Measurements from ENCODE around the gene F8A3.

Gene F8A3

GRCh38 chrX:155441097-155441496 is 17.3 kb downstream of the F8A3 start:
- TF ChIP-seq TOX (CRISPR knock-in tag; IDR thresholded peaks at IDR 0.05; ENCODE audit: borderline replicate concordance) (no peak), ESRRG (CRISPR knock-in tag; IDR thresholded peaks at IDR 0.05) (no peak), ZFP30 (CRISPR knock-in tag; IDR thresholded peaks at IDR 0.05) (no peak), ZNF70 (CRISPR knock-in tag; IDR thresholded peaks at IDR 0.05) (no peak), SNAI2 (CRISPR knock-in tag; IDR thresholded peaks at IDR 0.05) (no peak), ISL1 (CRISPR knock-in tag; IDR thresholded peaks at IDR 0.05) (no peak), PPARA (CRISPR knock-in tag; IDR thresholded peaks at IDR 0.05; ENCODE audit: borderline replicate concordance) (no peak)
- ATAC-seq, result no peak

- TF ChIP-seq BACH2 (CRISPR knock-in tag; IDR thresholded peaks at IDR 0.05; ENCODE audit: borderline replicate concordance) (no peak), PPARA (CRISPR knock-in tag; IDR thresholded peaks at IDR 0.05; ENCODE audit: borderline replicate concordance) (no peak), OSR1 (CRISPR knock-in tag; IDR thresholded peaks at IDR 0.05) (no peak)
- ATAC-seq, result no peak
These were observed 22.7 kb downstream of the F8A3 start for GRCh38 chrX:155435744-155436112.

- no peak for TF ChIP-seq ZNF565 (CRISPR knock-in tag; conservative IDR thresholded peaks at IDR 0.05; ENCODE audit: low read depth)
- TF ChIP-seq OSR1 (CRISPR knock-in tag; IDR thresholded peaks at IDR 0.05), result no peak
- TF ChIP-seq RARB (CRISPR knock-in tag; IDR thresholded peaks at IDR 0.05), result no peak
- no peak for TF ChIP-seq ESRRG (CRISPR knock-in tag; IDR thresholded peaks at IDR 0.05)
- no peak for TF ChIP-seq CREB5 (CRISPR knock-in tag; IDR thresholded peaks at IDR 0.05; ENCODE audit: low read depth)
- TF ChIP-seq PPARA (CRISPR knock-in tag; IDR thresholded peaks at IDR 0.05; ENCODE audit: borderline replicate concordance), result no peak
- no peak for TF ChIP-seq TSHZ2 (CRISPR knock-in tag; IDR thresholded peaks at IDR 0.05)
- no peak for TF ChIP-seq BACH2 (CRISPR knock-in tag; IDR thresholded peaks at IDR 0.05; ENCODE audit: borderline replicate concordance)
- TF ChIP-seq ZFP3 (CRISPR knock-in tag; IDR thresholded peaks at IDR 0.05), result no peak
- no peak for TF ChIP-seq CSDC2 (CRISPR knock-in tag; IDR thresholded peaks at IDR 0.05)
- no peak for TF ChIP-seq ZFP30 (CRISPR knock-in tag; IDR thresholded peaks at IDR 0.05)
- TF ChIP-seq PATZ1 (CRISPR knock-in tag; IDR thresholded peaks at IDR 0.05; ENCODE audit: borderline replicate concordance), result no peak
- TF ChIP-seq ZC3H10 (CRISPR knock-in tag; IDR thresholded peaks at IDR 0.05), result no peak
- TF ChIP-seq TOX (CRISPR knock-in tag; IDR thresholded peaks at IDR 0.05; ENCODE audit: borderline replicate concordance), result no peak
- no peak for TF ChIP-seq GLIS3 (CRISPR knock-in tag; IDR thresholded peaks at IDR 0.05)
- no peak for ATAC-seq
These were observed 23.3 kb downstream of the F8A3 start for GRCh38 chrX:155434906-155435743.

GRCh38 chrX:155417769-155418168 is 40.7 kb downstream of the F8A3 start:
- no peak for TF ChIP-seq ZFP3 (CRISPR knock-in tag; IDR thresholded peaks at IDR 0.05)
- TF ChIP-seq SNAI2 (CRISPR knock-in tag; IDR thresholded peaks at IDR 0.05), result no peak
- no peak for TF ChIP-seq CSRNP3 (CRISPR knock-in tag; IDR thresholded peaks at IDR 0.05)
- TF ChIP-seq TCF4 (CRISPR knock-in tag; IDR thresholded peaks at IDR 0.05; ENCODE audit: borderline replicate concordance), result no peak

More at GRCh38 chrX:155417769-155418168, 40.7 kb downstream of the F8A3 start:
- ATAC-seq, result no peak

Measured in SK-N-SH treated with all-trans-retinoic acid at 6 μM for 48 hours (cell line).